ENCODE measurements around the gene PKP3.

Gene PKP3

GRCh38 chr11:404551-405264, 10.7 kb downstream of the PKP3 start:
- no peaks in the 10 kb centered on the region for H3K79me2 ChIP-seq (ENCODE audit: low read length)
- DNase-seq = no peak
- H3K4me1 ChIP-seq (ENCODE audit: low read length) = peaks cover 4% of the 10 kb centered on the region; the same call in 1 of the 2 replicates
- no peak for TF ChIP-seq EZH2phosphoT487 (IDR thresholded peaks at IDR 0.05; ENCODE audit: low read length)
- no peak for TF ChIP-seq CTCF (IDR thresholded peaks at IDR 0.05; ENCODE audit: low read length)
- TF ChIP-seq EZH2 (optimal IDR thresholded peaks at IDR 0.05; ENCODE audit: low read depth, low read length) = no peak
- no peak overlapping the region for H3K9ac ChIP-seq (ENCODE audit: low read length)
- H3K4me3 ChIP-seq (ENCODE audit: low read length) = no peak overlapping the region
- no peaks in the 10 kb centered on the region for H3K9me2 ChIP-seq (replicated peaks; ENCODE audit: insufficient read depth, low read length)
- no peak overlapping the region for H2AFZ ChIP-seq (ENCODE audit: low read length)
- no peaks in the 10 kb centered on the region for H4K20me1 ChIP-seq (ENCODE audit: insufficient read depth, low read length)
- H3F3A ChIP-seq (ENCODE audit: insufficient read depth, low read length) = no peaks in the 10 kb centered on the region
- no peaks in the 10 kb centered on the region for H3K36me3 ChIP-seq (replicated peaks; ENCODE audit: insufficient read depth, low read length)
- no peak overlapping the region for H3K27ac ChIP-seq (ENCODE audit: low read length)
- peaks cover 47% of the 10 kb centered on the region for H3K27me3 ChIP-seq (replicated peaks; ENCODE audit: insufficient read depth, low read length)
- no peaks in the 10 kb centered on the region for H3K9me3 ChIP-seq (replicated peaks; ENCODE audit: insufficient read depth, low read length)
- H3K4me2 ChIP-seq (ENCODE audit: low read depth, low read length) = no peak overlapping the region

- peaks cover 4% of the 10 kb centered on the region; the same call in 1 of the 2 replicates for H3K4me1 ChIP-seq (ENCODE audit: low read length)
- TF ChIP-seq CTCF (IDR thresholded peaks at IDR 0.05; ENCODE audit: low read length) (no peak), EZH2phosphoT487 (IDR thresholded peaks at IDR 0.05; ENCODE audit: low read length) (no peak), EZH2 (optimal IDR thresholded peaks at IDR 0.05; ENCODE audit: low read depth, low read length) (no peak)
- no peaks in the 10 kb centered on the region for H3K36me3 ChIP-seq (replicated peaks; ENCODE audit: insufficient read depth, low read length)
- no peaks in the 10 kb centered on the region for H3K79me2 ChIP-seq (ENCODE audit: low read length)
- no peaks in the 10 kb centered on the region for H3F3A ChIP-seq (ENCODE audit: insufficient read depth, low read length)
- no peak overlapping the region for H3K27ac ChIP-seq (ENCODE audit: low read length)
- H3K4me2 ChIP-seq (ENCODE audit: low read depth, low read length) = no peak overlapping the region
- no peaks in the 10 kb centered on the region for H3K9me2 ChIP-seq (replicated peaks; ENCODE audit: insufficient read depth, low read length)
- no peak overlapping the region for H3K4me3 ChIP-seq (ENCODE audit: low read length)
- H3K9ac ChIP-seq (ENCODE audit: low read length) = no peak overlapping the region
- peaks cover 54% of the 10 kb centered on the region for H3K27me3 ChIP-seq (replicated peaks; ENCODE audit: insufficient read depth, low read length)
- DNase-seq = no peak
- H4K20me1 ChIP-seq (ENCODE audit: insufficient read depth, low read length) = no peaks in the 10 kb centered on the region
- H3K9me3 ChIP-seq (replicated peaks; ENCODE audit: insufficient read depth, low read length) = no peaks in the 10 kb centered on the region
- H2AFZ ChIP-seq (ENCODE audit: low read length) = no peak overlapping the region
Measured at GRCh38 chr11:405323-405953, 11.4 kb downstream of the PKP3 start.

- Histone ChIP-seq H3K9ac (ENCODE audit: low read length) (no peak overlapping the region), H3K79me2 (ENCODE audit: low read length) (no peaks in the 10 kb centered on the region), H3K4me3 (ENCODE audit: low read length) (peak overlapping the region; percentile 55)
Measured at GRCh38 chr11:405954-406795, 12.2 kb downstream of the PKP3 start.

More at GRCh38 chr11:405954-406795, 12.2 kb downstream of the PKP3 start:
- H3K9me2 ChIP-seq (replicated peaks; ENCODE audit: insufficient read depth, low read length) = no peaks in the 10 kb centered on the region
- no peaks in the 10 kb centered on the region for H3F3A ChIP-seq (ENCODE audit: insufficient read depth, low read length)
- H3K27me3 ChIP-seq (replicated peaks; ENCODE audit: insufficient read depth, low read length) = peaks cover 55% of the 10 kb centered on the region
- no peak for TF ChIP-seq EZH2phosphoT487 (IDR thresholded peaks at IDR 0.05; ENCODE audit: low read length)
- TF ChIP-seq EZH2 (optimal IDR thresholded peaks at IDR 0.05; ENCODE audit: low read depth, low read length) = no peak
- no peak for TF ChIP-seq CTCF (IDR thresholded peaks at IDR 0.05; ENCODE audit: low read length)
- H3K9me3 ChIP-seq (replicated peaks; ENCODE audit: insufficient read depth, low read length) = no peaks in the 10 kb centered on the region
- H4K20me1 ChIP-seq (ENCODE audit: insufficient read depth, low read length) = no peaks in the 10 kb centered on the region
- DNase-seq = no peak
- no peak overlapping the region for H3K27ac ChIP-seq (ENCODE audit: low read length)
- peak overlapping the region; percentile 90 for H3K4me2 ChIP-seq (ENCODE audit: low read depth, low read length)
- H3K4me1 ChIP-seq (ENCODE audit: low read length) = peaks cover 4% of the 10 kb centered on the region; the same call in 1 of the 2 replicates
- peak overlapping the region; percentile 77 for H2AFZ ChIP-seq (ENCODE audit: low read length)
- H3K36me3 ChIP-seq (replicated peaks; ENCODE audit: insufficient read depth, low read length) = no peaks in the 10 kb centered on the region
